ENCODE data around the gene FLOT2.
A peak's percentile ranks its signal among the peaks of the same experiment; 100 is the strongest.

FLOT2 gene

DNA sequence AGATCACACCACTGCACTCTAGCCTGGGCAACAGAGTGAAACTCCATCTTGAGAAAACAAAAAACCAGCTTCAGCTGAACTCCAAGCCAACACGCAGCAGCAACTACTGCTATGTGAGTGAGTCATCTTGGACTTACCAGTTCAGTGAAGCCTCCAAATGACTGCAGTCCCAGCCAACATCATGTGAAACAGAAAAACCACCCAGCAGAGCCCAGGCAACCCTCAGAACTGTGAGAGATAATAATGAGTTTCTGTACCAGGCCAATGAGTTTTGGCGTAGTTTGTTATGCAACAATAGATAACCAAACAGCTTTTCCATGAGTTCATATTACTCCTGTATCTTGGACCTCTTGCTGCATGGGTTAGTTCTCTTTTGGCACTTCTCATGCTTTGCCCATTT, 30.5 kb upstream of the FLOT2 start:
- no peak overlapping the region for H3K4me3 ChIP-seq (ENCODE audit: low read depth, low read length)
- peak; percentile 63 for DNase-seq (ENCODE audit: low read depth)
- TF ChIP-seq, protein P1, sequence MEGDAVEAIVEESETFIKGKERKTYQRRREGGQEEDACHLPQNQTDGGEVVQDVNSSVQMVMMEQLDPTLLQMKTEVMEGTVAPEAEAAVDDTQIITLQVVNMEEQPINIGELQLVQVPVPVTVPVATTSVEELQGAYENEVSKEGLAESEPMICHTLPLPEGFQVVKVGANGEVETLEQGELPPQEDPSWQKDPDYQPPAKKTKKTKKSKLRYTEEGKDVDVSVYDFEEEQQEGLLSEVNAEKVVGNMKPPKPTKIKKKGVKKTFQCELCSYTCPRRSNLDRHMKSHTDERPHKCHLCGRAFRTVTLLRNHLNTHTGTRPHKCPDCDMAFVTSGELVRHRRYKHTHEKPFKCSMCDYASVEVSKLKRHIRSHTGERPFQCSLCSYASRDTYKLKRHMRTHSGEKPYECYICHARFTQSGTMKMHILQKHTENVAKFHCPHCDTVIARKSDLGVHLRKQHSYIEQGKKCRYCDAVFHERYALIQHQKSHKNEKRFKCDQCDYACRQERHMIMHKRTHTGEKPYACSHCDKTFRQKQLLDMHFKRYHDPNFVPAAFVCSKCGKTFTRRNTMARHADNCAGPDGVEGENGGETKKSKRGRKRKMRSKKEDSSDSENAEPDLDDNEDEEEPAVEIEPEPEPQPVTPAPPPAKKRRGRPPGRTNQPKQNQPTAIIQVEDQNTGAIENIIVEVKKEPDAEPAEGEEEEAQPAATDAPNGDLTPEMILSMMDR (conservative IDR thresholded peaks at IDR 0.05; ENCODE audit: low read depth, low read length), result no peak

DNA sequence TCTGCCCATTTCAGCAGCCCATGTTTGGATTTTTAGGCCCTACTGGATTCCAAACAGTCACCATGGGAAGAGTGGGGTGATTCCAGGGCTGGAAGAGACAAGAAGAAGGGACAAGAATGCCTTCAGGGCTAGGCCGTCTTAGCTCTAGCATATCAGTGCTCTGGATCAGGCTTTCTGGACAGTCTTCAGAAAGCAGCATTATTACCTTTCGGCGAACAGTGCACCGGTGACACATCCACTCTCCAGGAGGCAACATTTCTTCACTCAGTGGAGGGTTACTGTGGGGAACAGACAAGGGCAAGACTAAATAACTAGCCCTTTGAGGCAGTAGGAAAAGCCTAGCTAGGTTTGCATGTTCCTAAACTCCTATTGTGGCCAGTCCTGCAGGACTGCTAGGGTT, 29.3 kb upstream of the FLOT2 start:
- no peak overlapping the region for H3K4me3 ChIP-seq (ENCODE audit: low read depth, low read length)
- DNase-seq (ENCODE audit: low read depth), result peak; percentile 42
- TF ChIP-seq, protein P1 (conservative IDR thresholded peaks at IDR 0.05; ENCODE audit: low read depth, low read length), result no peak

DNA sequence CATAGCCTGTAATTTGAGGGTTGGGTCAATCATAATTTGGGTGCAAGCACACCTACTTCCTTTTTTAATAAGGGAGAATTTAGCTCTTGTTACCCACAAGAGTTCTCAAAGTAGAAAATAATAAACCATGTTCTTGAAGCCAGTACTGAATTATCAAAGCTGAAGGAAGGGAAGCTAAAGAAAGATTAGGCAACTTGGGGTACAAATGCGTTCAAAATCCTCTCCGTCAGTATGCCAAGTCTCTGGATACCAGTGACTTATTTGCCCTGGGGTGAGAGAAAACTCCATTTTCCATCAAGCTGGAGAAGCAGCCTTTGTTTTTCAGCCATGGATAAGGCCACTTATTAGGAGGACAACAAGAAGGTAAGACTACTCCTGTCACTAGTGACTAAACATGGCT, 28.8 kb upstream of the FLOT2 start:
- TF ChIP-seq, protein P1 (conservative IDR thresholded peaks at IDR 0.05; ENCODE audit: low read depth, low read length), result no peak
- no peak overlapping the region for H3K4me3 ChIP-seq (ENCODE audit: low read depth, low read length)
- DNase-seq (ENCODE audit: low read depth), result no peak

DNA sequence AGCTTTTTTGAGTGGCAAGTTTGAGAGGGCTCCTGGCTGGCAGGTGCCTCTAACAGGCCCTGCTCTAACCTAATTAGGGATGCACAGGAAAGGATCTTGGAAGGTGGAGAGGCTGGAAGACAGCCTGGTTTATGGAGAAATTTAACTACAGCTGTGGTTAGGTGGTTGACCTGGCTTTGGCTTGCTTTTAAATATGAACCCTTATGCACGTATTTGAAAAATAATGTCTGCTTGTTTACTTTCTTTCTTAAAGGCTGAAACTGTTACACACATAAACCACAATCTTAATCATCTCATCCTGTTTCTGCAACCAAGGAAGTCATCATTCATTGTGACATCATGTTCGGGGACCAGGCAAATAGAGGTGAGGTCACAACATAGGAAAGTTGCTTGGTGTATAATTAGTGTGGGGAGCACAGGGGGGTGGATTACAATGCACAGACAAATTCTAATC, 28.4 kb upstream of the FLOT2 start:
- no peak overlapping the region for H3K4me3 ChIP-seq (ENCODE audit: low read depth, low read length)
- peak; percentile 87 for DNase-seq (ENCODE audit: low read depth)
- TF ChIP-seq, protein P1 (conservative IDR thresholded peaks at IDR 0.05; ENCODE audit: low read depth, low read length), result no peak

DNA sequence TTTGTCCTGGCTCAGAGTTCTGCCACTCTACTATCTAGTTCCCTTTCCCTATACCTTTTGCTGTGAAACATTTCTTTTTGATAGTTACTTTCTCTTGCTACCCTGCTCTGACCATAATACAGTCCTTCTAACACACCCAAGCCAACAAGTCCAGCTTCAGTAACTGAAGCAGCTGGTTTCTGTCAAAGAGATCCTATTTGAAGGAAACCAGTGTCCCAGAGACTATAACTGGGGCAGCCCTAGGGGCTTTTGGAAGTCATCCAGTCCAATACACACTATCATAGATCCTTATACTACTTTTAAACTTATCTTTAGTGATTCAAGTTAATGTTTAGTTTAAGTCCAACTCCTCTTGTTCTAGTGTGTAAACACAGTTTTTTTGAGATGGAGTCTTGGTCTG, 22.7 kb upstream of the FLOT2 start:
- H3K4me3 ChIP-seq (ENCODE audit: low read depth, low read length), result no peak overlapping the region

DNA sequence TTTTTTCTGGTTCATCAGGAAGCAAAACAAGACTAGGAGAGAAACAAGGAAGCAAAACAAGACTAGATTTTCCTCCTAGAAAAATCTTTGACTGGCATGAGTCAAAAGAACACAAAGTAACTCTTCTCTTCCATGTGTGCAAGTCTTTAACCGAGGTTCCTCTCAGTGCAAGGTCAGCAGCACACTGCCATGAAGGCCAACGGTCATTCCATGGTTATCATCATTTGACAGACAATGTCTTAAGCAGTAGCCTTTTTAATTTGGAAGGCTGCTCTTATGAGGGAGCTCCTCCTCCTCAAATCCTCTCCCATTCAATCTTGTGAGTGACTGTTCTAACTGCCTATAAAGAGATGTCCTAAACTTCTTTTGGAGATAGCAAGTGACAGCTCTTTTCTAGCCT, 20.8 kb upstream of the FLOT2 start:
- no peak overlapping the region for H3K4me3 ChIP-seq (ENCODE audit: low read depth, low read length)
- TF ChIP-seq, protein P1 (conservative IDR thresholded peaks at IDR 0.05; ENCODE audit: low read depth, low read length), result no peak
- DNase-seq (ENCODE audit: low read depth), result no peak

More for the DNA sequence above, 22.7 kb upstream of the FLOT2 start:
- TF ChIP-seq, protein P1 (conservative IDR thresholded peaks at IDR 0.05; ENCODE audit: low read depth, low read length), result no peak
- no peak for DNase-seq (ENCODE audit: low read depth)

DNA sequence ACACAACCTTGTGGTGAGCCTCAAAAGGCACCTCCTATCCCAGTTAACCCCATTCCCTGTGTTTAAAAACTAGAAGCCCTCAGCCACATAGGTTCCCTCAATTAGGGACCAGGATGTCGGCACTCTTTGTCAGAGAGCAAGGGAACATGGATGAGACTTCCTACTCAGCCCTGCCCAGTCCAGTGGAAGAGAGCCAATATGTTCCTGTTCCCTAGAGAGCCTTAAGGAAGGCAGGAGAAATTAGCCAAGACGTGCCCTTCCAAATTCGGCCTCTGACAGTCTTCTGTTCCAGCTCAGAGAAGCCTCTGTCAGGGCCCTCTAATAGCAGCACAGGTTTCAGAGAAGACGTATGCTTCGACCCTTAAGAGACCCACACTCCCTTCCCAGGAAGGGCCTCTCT, 19.9 kb upstream of the FLOT2 start:
- DNase-seq (ENCODE audit: low read depth), result no peak
- no peak overlapping the region for H3K4me3 ChIP-seq (ENCODE audit: low read depth, low read length)
- TF ChIP-seq, protein P1 (conservative IDR thresholded peaks at IDR 0.05; ENCODE audit: low read depth, low read length), result no peak

All from choroid plexus epithelial cell (primary cell).